WTC11 (cell line): Measurements from ENCODE around the gene LCE2D. TPM values are rescaled to one million over a fixed set of nuclear protein-coding genes. Genes with fewer than 3 reads are reported as not detected.
"Not testable (repeated sequence)": the region's sequence is repeated elsewhere in the genome, so short reads cannot be mapped to it uniquely, and the experiment has no call there.

Source experiments
- ATAC-seq: fragments of 200-7000 bp; cut with Tn5 transposase; 2 replicates; pipeline ENCODE4 v1.10.0; 2021; ENCODE audit warnings: mild to moderate bottlenecking, moderate library complexity
- CTCF ChIA-PET: fragments of 300-600 bp; sonication (Branson Sonifier 250); formaldehyde crosslinking; loops from one replicate; lab custom pipeline; 2021; ENCODE audit warnings: antibody characterized with exemption; lab: Charles Lee
- POLR2A ChIA-PET: fragments of 350-600 bp; sonication (Branson Sonifier 250); formaldehyde crosslinking; loops from one replicate; lab custom pipeline; 2021; ENCODE audit warnings: antibody characterized with exemption; lab: Charles Lee
- DNase-seq: peaks from one replicate; pipeline ENCODE4 v3.0.0; 2021; ENCODE audit warnings: low spot score
- H3K27ac Mint-ChIP-seq: 2 replicates; pipeline ENCODE4 v1.8.0; 2021; ENCODE audit warnings: mixed read lengths
- H3K27me3 Mint-ChIP-seq: 2 replicates; pipeline ENCODE4 v1.8.0; 2021; ENCODE audit warnings: low read depth, mild to moderate bottlenecking, moderate library complexity, mixed read lengths
- H3K36me3 Mint-ChIP-seq: 2 replicates; pipeline ENCODE4 v1.8.0; 2021; ENCODE audit warnings: mixed read lengths
- H3K4me1 Mint-ChIP-seq: 2 replicates; pipeline ENCODE4 v1.8.0; 2022; ENCODE audit warnings: mixed read lengths
- H3K4me3 Mint-ChIP-seq: 2 replicates; pipeline ENCODE4 v1.8.0; 2021; ENCODE audit warnings: mild to moderate bottlenecking, moderate library complexity, mixed read lengths
- H3K9me3 Mint-ChIP-seq: 2 replicates; pipeline ENCODE4 v1.8.0; 2021; ENCODE audit warnings: mixed read lengths
- FOXP1 ChIP-seq: sonication (generic); formaldehyde crosslinking; IDR thresholded peaks from 2 replicates; pipeline ENCODE4 v1.8.0; 2022; ENCODE audit warnings: missing genetic modification reagents, mild to moderate bottlenecking, moderate library complexity, borderline replicate concordance
- GTF2I ChIP-seq: fragments of 250-450 bp; sonication (Bioruptor Pico); conservative IDR thresholded peaks from 2 replicates; pipeline ENCODE4 v1.4.0; 2021; ENCODE audit warnings: mild to moderate bottlenecking
- HMGA2 ChIP-seq: fragments of 250-450 bp; sonication (Bioruptor Pico); IDR thresholded peaks from 2 replicates; pipeline ENCODE4 v1.4.0; 2021; ENCODE audit warnings: mild to moderate bottlenecking, moderate library complexity
- JAZF1 ChIP-seq: fragments of 250-450 bp; sonication (Bioruptor Pico); IDR thresholded peaks from 2 replicates; pipeline ENCODE4 v1.9.0; 2021; ENCODE audit warnings: moderate library complexity, mild to moderate bottlenecking, inconsistent platforms
- MLX ChIP-seq: sonication (generic); formaldehyde crosslinking; IDR thresholded peaks from 2 replicates; pipeline ENCODE4 v1.8.1; 2023; ENCODE audit warnings: mild to moderate bottlenecking, missing genetic modification reagents, moderate library complexity
- NFATC4 ChIP-seq: fragments of 250-450 bp; sonication (Bioruptor Pico); IDR thresholded peaks from 2 replicates; pipeline ENCODE4 v1.9.0; 2021; ENCODE audit warnings: mild to moderate bottlenecking
- PRRX2 ChIP-seq: fragments of 250-450 bp; sonication (Bioruptor Pico); IDR thresholded peaks from 2 replicates; pipeline ENCODE4 v1.8.0; 2021; ENCODE audit warnings: mild to moderate bottlenecking
- SP1 ChIP-seq: sonication (generic); formaldehyde crosslinking; conservative IDR thresholded peaks from 2 replicates; pipeline ENCODE4 v1.8.1; 2022; ENCODE audit warnings: missing genetic modification reagents
- ZBTB21 ChIP-seq: sonication (generic); formaldehyde crosslinking; IDR thresholded peaks from 2 replicates; pipeline ENCODE4 v1.8.1; 2023; ENCODE audit warnings: mild to moderate bottlenecking, missing genetic modification reagents, borderline replicate concordance
- ZNF138 ChIP-seq: sonication (generic); formaldehyde crosslinking; conservative IDR thresholded peaks from 2 replicates; pipeline ENCODE4 v1.8.1; 2022; ENCODE audit warnings: mild to moderate bottlenecking, moderate library complexity, missing genetic modification reagents
- ZNF671 ChIP-seq: fragments of 250-450 bp; sonication (Bioruptor Pico); IDR thresholded peaks from 2 replicates; pipeline ENCODE4 v1.8.0; 2021; ENCODE audit warnings: mild to moderate bottlenecking
- ZSCAN18 ChIP-seq: fragments of 250-450 bp; sonication (Bioruptor Pico); IDR thresholded peaks from 2 replicates; pipeline ENCODE4 v2.1.2; 2022; ENCODE audit warnings: mild to moderate bottlenecking, moderate library complexity
- total RNA-seq: library from RNA; stranded (reverse); gene quantifications from 3 replicates; pipeline ENCODE4 v1.2.3, GENCODE V29; 2021
- TF ChIP-seq, protein P1 (sequence below): sonication (generic); formaldehyde crosslinking; IDR thresholded peaks from 2 replicates; pipeline ENCODE4 v1.8.1; 2022; ENCODE audit warnings: low read depth, missing genetic modification reagents, borderline replicate concordance
- TF ChIP-seq, protein P2 (sequence below): fragments of 250-450 bp; sonication (Bioruptor Pico); IDR thresholded peaks from 2 replicates; pipeline ENCODE4 v1.9.0; 2021; ENCODE audit warnings: mild to moderate bottlenecking
- TF ChIP-seq, protein P3 (sequence below): sonication (generic); formaldehyde crosslinking; IDR thresholded peaks from 2 replicates; pipeline ENCODE4 v1.8.0; 2023; ENCODE audit warnings: missing genetic modification reagents

Gene LCE2D
- total RNA-seq, 1 experiment from 2014 or later, result not detected

GRCh38 chr1:152681616-152682015 is 18.4 kb downstream of the LCE2D start:
- CTCF ChIA-PET, result no interaction called here
- no peak overlapping the region for H3K4me3 Mint-ChIP-seq
- H3K27ac Mint-ChIP-seq, result no peak overlapping the region
- POLR2A ChIA-PET, result no interaction called here
- TF ChIP-seq ZBTB21 (CRISPR knock-in tag), result no peak
- TF ChIP-seq, protein P1, sequence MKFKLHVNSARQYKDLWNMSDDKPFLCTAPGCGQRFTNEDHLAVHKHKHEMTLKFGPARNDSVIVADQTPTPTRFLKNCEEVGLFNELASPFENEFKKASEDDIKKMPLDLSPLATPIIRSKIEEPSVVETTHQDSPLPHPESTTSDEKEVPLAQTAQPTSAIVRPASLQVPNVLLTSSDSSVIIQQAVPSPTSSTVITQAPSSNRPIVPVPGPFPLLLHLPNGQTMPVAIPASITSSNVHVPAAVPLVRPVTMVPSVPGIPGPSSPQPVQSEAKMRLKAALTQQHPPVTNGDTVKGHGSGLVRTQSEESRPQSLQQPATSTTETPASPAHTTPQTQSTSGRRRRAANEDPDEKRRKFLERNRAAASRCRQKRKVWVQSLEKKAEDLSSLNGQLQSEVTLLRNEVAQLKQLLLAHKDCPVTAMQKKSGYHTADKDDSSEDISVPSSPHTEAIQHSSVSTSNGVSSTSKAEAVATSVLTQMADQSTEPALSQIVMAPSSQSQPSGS (CRISPR knock-in tag), result no peak
- TF ChIP-seq NFATC4, result no peak
- no peak for TF ChIP-seq GTF2I (CRISPR knock-in tag)
- no peak for TF ChIP-seq PRRX2 (CRISPR knock-in tag)
- TF ChIP-seq JAZF1 (CRISPR knock-in tag), result no peak
- TF ChIP-seq, protein P2, sequence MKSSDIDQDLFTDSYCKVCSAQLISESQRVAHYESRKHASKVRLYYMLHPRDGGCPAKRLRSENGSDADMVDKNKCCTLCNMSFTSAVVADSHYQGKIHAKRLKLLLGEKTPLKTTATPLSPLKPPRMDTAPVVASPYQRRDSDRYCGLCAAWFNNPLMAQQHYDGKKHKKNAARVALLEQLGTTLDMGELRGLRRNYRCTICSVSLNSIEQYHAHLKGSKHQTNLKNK, result no peak
- no peak for TF ChIP-seq SP1 (CRISPR knock-in tag)
- TF ChIP-seq, protein P3, sequence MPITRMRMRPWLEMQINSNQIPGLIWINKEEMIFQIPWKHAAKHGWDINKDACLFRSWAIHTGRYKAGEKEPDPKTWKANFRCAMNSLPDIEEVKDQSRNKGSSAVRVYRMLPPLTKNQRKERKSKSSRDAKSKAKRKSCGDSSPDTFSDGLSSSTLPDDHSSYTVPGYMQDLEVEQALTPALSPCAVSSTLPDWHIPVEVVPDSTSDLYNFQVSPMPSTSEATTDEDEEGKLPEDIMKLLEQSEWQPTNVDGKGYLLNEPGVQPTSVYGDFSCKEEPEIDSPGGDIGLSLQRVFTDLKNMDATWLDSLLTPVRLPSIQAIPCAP (CRISPR knock-in tag), result no peak
- TF ChIP-seq ZNF138 (CRISPR knock-in tag), result no peak
- TF ChIP-seq FOXP1 (CRISPR knock-in tag), result no peak
- no peak for TF ChIP-seq ZSCAN18
- TF ChIP-seq ZNF671 (CRISPR knock-in tag), result no peak
- no peak for TF ChIP-seq HMGA2 (CRISPR knock-in tag)
- H3K36me3 Mint-ChIP-seq, result peaks cover 76% of the 10 kb centered on the region
- H3K9me3 Mint-ChIP-seq, result peaks cover 92% of the 10 kb centered on the region
- no peaks in the 10 kb centered on the region; the same call in 1 of the 2 replicates for H3K27me3 Mint-ChIP-seq
- ATAC-seq (no peak), DNase-seq (no peak)
- no peaks in the 10 kb centered on the region for H3K4me1 Mint-ChIP-seq

DNA sequence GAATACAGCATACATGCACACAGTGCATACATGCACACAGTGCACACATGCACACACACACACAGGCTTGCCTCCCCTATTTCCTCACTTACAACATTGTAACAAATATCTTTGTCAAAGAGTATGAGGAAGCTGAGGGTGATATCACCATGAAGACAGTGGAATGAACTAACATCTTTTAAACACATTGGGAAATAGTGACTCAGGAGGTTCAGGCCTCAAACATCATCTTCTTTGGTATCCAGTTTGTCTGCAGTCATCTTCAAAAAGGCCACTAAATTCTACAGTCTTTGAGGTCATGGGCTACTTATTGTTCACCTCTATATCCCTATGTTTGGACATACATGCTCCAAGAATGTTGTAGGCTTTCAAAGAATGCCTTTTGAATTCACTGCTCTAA is 20.7 kb downstream of the LCE2D start:
- H3K27me3 Mint-ChIP-seq, result no peaks in the 10 kb centered on the region; the same call in 1 of the 2 replicates
- no peak overlapping the region for H3K27ac Mint-ChIP-seq
- no peak for TF ChIP-seq MLX (CRISPR knock-in tag)
- TF ChIP-seq, all 79 proteins: peak for 0
- POLR2A ChIA-PET, result no interaction called here
- Mint-ChIP-seq H3K4me3 (no peak overlapping the region), H3K4me1 (no peaks in the 10 kb centered on the region), H3K9me3 (peaks cover 92% of the 10 kb centered on the region), H3K36me3 (peaks cover 76% of the 10 kb centered on the region)
- ATAC-seq (no peak), DNase-seq (no peak)
- CTCF ChIA-PET, result no interaction called here

GRCh38 chr1:152685823-152686222 is 22.6 kb downstream of the LCE2D start, which contains the start of gene LCE2B:
Gene LCE2B, plus strand, starts transcription at chr1:152686123. Its CDS starts 721 bp downstream, at chr1:152686844.
- H3K27me3 Mint-ChIP-seq, H3K27ac Mint-ChIP-seq, POLR2A ChIA-PET, H3K4me1 Mint-ChIP-seq, ATAC-seq, CTCF ChIA-PET, DNase-seq, H3K4me3 Mint-ChIP-seq: not testable (repeated sequence)
- Mint-ChIP-seq H3K9me3 (peaks cover 92% of the 10 kb centered on the region), H3K36me3 (peaks cover 77% of the 10 kb centered on the region)
